WTC11 (cell line): ENCODE results near the gene WARS2. TPM values are rescaled to one million over a fixed set of nuclear protein-coding genes. Genes with fewer than 3 reads are reported as not detected.

Source experiments
- ATAC-seq: fragments of 200-7000 bp; cut with Tn5 transposase; 2 replicates; pipeline ENCODE4 v1.10.0; 2021; ENCODE audit warnings: mild to moderate bottlenecking, moderate library complexity
- CTCF ChIA-PET: fragments of 300-600 bp; sonication (Branson Sonifier 250); formaldehyde crosslinking; loops from one replicate; lab custom pipeline; 2021; ENCODE audit warnings: antibody characterized with exemption; lab: Charles Lee
- POLR2A ChIA-PET: fragments of 350-600 bp; sonication (Branson Sonifier 250); formaldehyde crosslinking; loops from one replicate; lab custom pipeline; 2021; ENCODE audit warnings: antibody characterized with exemption; lab: Charles Lee
- DNase-seq: peaks from one replicate; pipeline ENCODE4 v3.0.0; 2021; ENCODE audit warnings: low spot score
- H3K27ac Mint-ChIP-seq: 2 replicates; pipeline ENCODE4 v1.8.0; 2021; ENCODE audit warnings: mixed read lengths
- H3K27me3 Mint-ChIP-seq: 2 replicates; pipeline ENCODE4 v1.8.0; 2021; ENCODE audit warnings: low read depth, mild to moderate bottlenecking, moderate library complexity, mixed read lengths
- H3K36me3 Mint-ChIP-seq: 2 replicates; pipeline ENCODE4 v1.8.0; 2021; ENCODE audit warnings: mixed read lengths
- H3K4me1 Mint-ChIP-seq: 2 replicates; pipeline ENCODE4 v1.8.0; 2022; ENCODE audit warnings: mixed read lengths
- H3K4me3 Mint-ChIP-seq: 2 replicates; pipeline ENCODE4 v1.8.0; 2021; ENCODE audit warnings: mild to moderate bottlenecking, moderate library complexity, mixed read lengths
- H3K9me3 Mint-ChIP-seq: 2 replicates; pipeline ENCODE4 v1.8.0; 2021; ENCODE audit warnings: mixed read lengths
- ATF1 ChIP-seq: sonication (generic); formaldehyde crosslinking; IDR thresholded peaks from 2 replicates; pipeline ENCODE4 v1.8.1; 2023; ENCODE audit warnings: mild to moderate bottlenecking, moderate library complexity, missing genetic modification reagents
- CBFB ChIP-seq: sonication (generic); formaldehyde crosslinking; IDR thresholded peaks from 2 replicates; pipeline ENCODE4 v1.8.1; 2022; ENCODE audit warnings: mild to moderate bottlenecking, low read depth, missing genetic modification reagents
- CREB1 ChIP-seq: sonication (generic); formaldehyde crosslinking; IDR thresholded peaks from 2 replicates; pipeline ENCODE4 v1.8.0; 2023; ENCODE audit warnings: mild to moderate bottlenecking, missing genetic modification reagents
- E2F1 ChIP-seq: sonication (generic); formaldehyde crosslinking; IDR thresholded peaks from 2 replicates; pipeline ENCODE4 v1.8.0; 2022; ENCODE audit warnings: mild to moderate bottlenecking, missing genetic modification reagents
- E2F4 ChIP-seq: sonication (generic); formaldehyde crosslinking; IDR thresholded peaks from 2 replicates; pipeline ENCODE4 v1.8.1; 2022; ENCODE audit warnings: low read depth, mild to moderate bottlenecking, moderate library complexity, missing genetic modification reagents, borderline replicate concordance
- ERG ChIP-seq: fragments of 250-450 bp; sonication (Bioruptor Pico); IDR thresholded peaks from 2 replicates; pipeline ENCODE4 v1.8.0; 2021; ENCODE audit warnings: mild to moderate bottlenecking
- ETV6 ChIP-seq: sonication (generic); formaldehyde crosslinking; IDR thresholded peaks from 2 replicates; pipeline ENCODE4 v1.8.1; 2022; ENCODE audit warnings: mild to moderate bottlenecking, missing genetic modification reagents
- FOXJ3 ChIP-seq: sonication (generic); formaldehyde crosslinking; IDR thresholded peaks from 2 replicates; pipeline ENCODE4 v1.9.0; 2021; ENCODE audit warnings: missing genetic modification reagents, mild to moderate bottlenecking, borderline replicate concordance
- NFE2L1 ChIP-seq: sonication (generic); formaldehyde crosslinking; IDR thresholded peaks from 2 replicates; pipeline ENCODE4 v1.8.1; 2023; ENCODE audit warnings: missing genetic modification reagents
- NFYB ChIP-seq: sonication (generic); formaldehyde crosslinking; conservative IDR thresholded peaks from 2 replicates; pipeline ENCODE4 v1.8.0; 2022; ENCODE audit warnings: low read depth, missing genetic modification reagents
- NR2C2 ChIP-seq: sonication (generic); formaldehyde crosslinking; IDR thresholded peaks from 2 replicates; pipeline ENCODE4 v1.8.0; 2022; ENCODE audit warnings: mild to moderate bottlenecking, missing genetic modification reagents
- PREB ChIP-seq: sonication (generic); formaldehyde crosslinking; IDR thresholded peaks from 2 replicates; pipeline ENCODE4 v1.8.1; 2022; ENCODE audit warnings: mild to moderate bottlenecking, missing genetic modification reagents, moderate library complexity, borderline replicate concordance
- TEAD1 ChIP-seq: sonication (generic); formaldehyde crosslinking; IDR thresholded peaks from 2 replicates; pipeline ENCODE4 v1.8.0; 2022; ENCODE audit warnings: mild to moderate bottlenecking, missing genetic modification reagents
- USF1 ChIP-seq: sonication (generic); formaldehyde crosslinking; IDR thresholded peaks from 2 replicates; pipeline ENCODE4 v1.8.0; 2022; ENCODE audit warnings: mild to moderate bottlenecking, missing genetic modification reagents
- ZNF232 ChIP-seq: sonication (generic); formaldehyde crosslinking; IDR thresholded peaks from 2 replicates; pipeline ENCODE4 v1.8.0; 2022; ENCODE audit warnings: mild to moderate bottlenecking, missing genetic modification reagents
- ZNF281 ChIP-seq: sonication (generic); formaldehyde crosslinking; IDR thresholded peaks from 2 replicates; pipeline ENCODE4 v1.8.0; 2023; ENCODE audit warnings: mild to moderate bottlenecking, missing genetic modification reagents
- ZNF396 ChIP-seq: fragments of 250-450 bp; sonication (Bioruptor Pico); IDR thresholded peaks from 2 replicates; pipeline ENCODE4 v1.8.0; 2021; ENCODE audit warnings: mild to moderate bottlenecking, moderate library complexity, borderline replicate concordance
- ZNF416 ChIP-seq: fragments of 250-450 bp; sonication (Bioruptor Pico); IDR thresholded peaks from 2 replicates; pipeline ENCODE4 v1.9.0; 2021; ENCODE audit warnings: mild to moderate bottlenecking, inconsistent platforms
- total RNA-seq: library from RNA; stranded (reverse); gene quantifications from 3 replicates; pipeline ENCODE4 v1.2.3, GENCODE V29; 2021

The WARS2 gene
- total RNA-seq, 1 experiment from 2014 or later, result 9.3 TPM

GRCh38 chr1:119115311-119115710 is 25.1 kb downstream of the WARS2 start (continued):
- no peak for TF ChIP-seq ZNF281 (CRISPR knock-in tag)
- TF ChIP-seq ZNF232 (CRISPR knock-in tag), result no peak
- no peak for TF ChIP-seq TEAD1 (CRISPR knock-in tag)
- TF ChIP-seq E2F4 (CRISPR knock-in tag), result no peak
- TF ChIP-seq CBFB (CRISPR knock-in tag), result no peak
- TF ChIP-seq NFE2L1 (CRISPR knock-in tag), result no peak
- no peak for TF ChIP-seq ERG

GRCh38 chr1:119114786-119115185 is 25.7 kb downstream of the WARS2 start:
- ATAC-seq, result no peak
- H3K4me3 Mint-ChIP-seq, result no peak overlapping the region
- no peak for DNase-seq
- H3K4me1 Mint-ChIP-seq, result peaks cover 20% of the 10 kb centered on the region
- no peak for TF ChIP-seq USF1 (CRISPR knock-in tag)
- H3K9me3 Mint-ChIP-seq, result peaks cover 8% of the 10 kb centered on the region
- no peaks in the 10 kb centered on the region for H3K27me3 Mint-ChIP-seq
- H3K36me3 Mint-ChIP-seq, result no peaks in the 10 kb centered on the region
- CTCF ChIA-PET, result interaction anchor here (2.0 kb wide), 1 partner anchor 106 kb away, joined by 6 read pairs; no protein-coding TSS in a partner anchor
- POLR2A ChIA-PET, result interaction anchor here (1.2 kb wide), 1 partner anchor 26 kb away, joined by 4 read pairs; the partner anchor contains the start of gene WARS2
- H3K27ac Mint-ChIP-seq, result no peak overlapping the region

GRCh38 chr1:119112791-119113190 is 27.7 kb downstream of the WARS2 start:
- ChIA-PET CTCF (no interaction called here), POLR2A (no interaction called here)
- TF ChIP-seq E2F1 (CRISPR knock-in tag), result no peak
- no peak for TF ChIP-seq ZNF416 (CRISPR knock-in tag)
- TF ChIP-seq ETV6 (CRISPR knock-in tag), result no peak
- no peak for TF ChIP-seq ZNF396 (CRISPR knock-in tag)
- TF ChIP-seq CREB1 (CRISPR knock-in tag), result no peak
- TF ChIP-seq ZNF281 (CRISPR knock-in tag), result no peak
- no peak for TF ChIP-seq PREB (CRISPR knock-in tag)
- TF ChIP-seq ERG, result no peak
- no peak for TF ChIP-seq NR2C2
- TF ChIP-seq FOXJ3, result no peak
- no peak for TF ChIP-seq NFYB
- no peak for TF ChIP-seq ATF1
- no peak overlapping the region for H3K4me3 Mint-ChIP-seq
- DNase-seq (no peak), ATAC-seq (no peak)
- no peaks in the 10 kb centered on the region for H3K36me3 Mint-ChIP-seq
- H3K4me1 Mint-ChIP-seq, result peaks cover 20% of the 10 kb centered on the region
- H3K27me3 Mint-ChIP-seq, result no peaks in the 10 kb centered on the region
- H3K27ac Mint-ChIP-seq, result no peak overlapping the region
- no peaks in the 10 kb centered on the region for H3K9me3 Mint-ChIP-seq
